Hepatocyte (in vitro differentiated cells): ENCODE data around the gene FBXO41. TPM values are rescaled to one million over a fixed set of nuclear protein-coding genes. Genes with fewer than 3 reads are reported as not detected.

Source experiments
- DNase-seq: peaks from one replicate; pipeline ENCODE4 v3.0.0-alpha.2; 2016; ENCODE audit warnings: low spot score
- H2AFZ ChIP-seq: fragments of 200-600 bp; sonication (generic); 2 replicates; pipeline ENCODE4 v1.6.0; 2016; ENCODE audit warnings: antibody characterized with exemption, mild to moderate bottlenecking
- H3K27ac ChIP-seq: fragments of 200-600 bp; sonication (generic); 2 replicates; pipeline ENCODE4 v1.5.1; 2016; ENCODE audit warnings: mild to moderate bottlenecking
- H3K27me3 ChIP-seq: fragments of 200-600 bp; sonication (generic); 2 replicates; pipeline ENCODE4 v1.6.1; 2016
- H3K36me3 ChIP-seq: fragments of 200-600 bp; sonication (generic); replicated peaks from 2 replicates; pipeline ENCODE4 v1.5.1; 2016; ENCODE audit warnings: low read depth; ENCODE audit not compliant: insufficient read depth
- H3K4me1 ChIP-seq: fragments of 200-600 bp; sonication (generic); 2 replicates; pipeline ENCODE4 v1.5.1; 2016; ENCODE audit warnings: mild to moderate bottlenecking, moderate library complexity; ENCODE audit not compliant: insufficient read depth
- H3K4me2 ChIP-seq: fragments of 200-600 bp; sonication (generic); 2 replicates; pipeline ENCODE4 v1.6.0; 2016
- H3K4me3 ChIP-seq: fragments of 200-600 bp; sonication (generic); 2 replicates; pipeline ENCODE4 v1.5.1; 2016; ENCODE audit warnings: mild to moderate bottlenecking
- H3K79me2 ChIP-seq: fragments of 200-600 bp; sonication (generic); 2 replicates; pipeline ENCODE4 v1.6.0; 2017; ENCODE audit warnings: mild to moderate bottlenecking
- H3K9me2 ChIP-seq: fragments of 200-600 bp; sonication (generic); replicated peaks from 2 replicates; pipeline ENCODE4 v1.6.0; 2017; ENCODE audit warnings: mild to moderate bottlenecking; ENCODE audit not compliant: insufficient read depth
- H3K9me3 ChIP-seq: fragments of 200-600 bp; sonication (generic); 2 replicates; pipeline ENCODE4 v1.5.1; 2016; ENCODE audit warnings: low read depth, mild to moderate bottlenecking
- H4K20me1 ChIP-seq: fragments of 200-600 bp; sonication (generic); 2 replicates; pipeline ENCODE4 v1.6.0; 2016; ENCODE audit warnings: mild to moderate bottlenecking; ENCODE audit not compliant: insufficient read depth, poor library complexity, severe bottlenecking
- CTCF ChIP-seq: fragments of 200-600 bp; sonication (generic); IDR thresholded peaks from 2 replicates; pipeline ENCODE4 v1.5.1; 2016; ENCODE audit warnings: antibody characterized with exemption, mild to moderate bottlenecking; ENCODE audit not compliant: poor library complexity
- EZH2 ChIP-seq: fragments of 200-600 bp; sonication (generic); IDR thresholded peaks from 2 replicates; pipeline ENCODE4 v1.6.1; 2016; ENCODE audit warnings: antibody characterized with exemption, mild to moderate bottlenecking, borderline replicate concordance
- EZH2phosphoT487 ChIP-seq: fragments of 200-600 bp; sonication (generic); IDR thresholded peaks from one replicate; pipeline ENCODE4 v1.6.1; 2018; ENCODE audit warnings: antibody characterized with exemption, mild to moderate bottlenecking, low read depth, moderate library complexity; ENCODE audit not compliant: unreplicated experiment, severe bottlenecking
- WGBS: methylation state at CpG from one replicate; pipeline ENCODE4 v1.1.6; 2016; ENCODE audit warnings: low lambda C conversion rate; ENCODE audit errors: missing lambda C conversion rate; 5-methylcytosine and 5-hydroxymethylcytosine counted together
- polyA plus RNA-seq: library from polyadenylated mRNA; unstranded; fragments of >200 nt; fragmentation: Nextera tagmentation; extraction: Ambion mirVana; gene quantifications from 2 replicates; pipeline ENCODE4 v1.2.1, GENCODE V29; 2016
- total RNA-seq: library from RNA; depleted of rRNA; stranded (reverse); fragments of >200 nt; gene quantifications from 2 replicates; pipeline ENCODE4 v1.2.3, GENCODE V29; 2014

The FBXO41 gene
- total and polyA plus RNA-seq, 2 experiments from 2014 or later = 1.2 to 2.1 TPM

GRCh38 chr2:73279852-73280251 lies 4.4 kb downstream of the FBXO41 start:
- no peaks in the 10 kb centered on the region for H3K9me2 ChIP-seq
- H3K4me1 ChIP-seq = peaks cover 10% of the 10 kb centered on the region
- no peaks in the 10 kb centered on the region for H3K9me3 ChIP-seq
- no peaks in the 10 kb centered on the region for H4K20me1 ChIP-seq
- WGBS = 85% methylated on average over 9 of the region's 9 CpGs
- no peak for DNase-seq
- no peaks in the 10 kb centered on the region for H3K79me2 ChIP-seq
- no peak overlapping the region for H3K4me2 ChIP-seq
- peaks cover under 1% of the 10 kb centered on the region for H3K27me3 ChIP-seq
- no peaks in the 10 kb centered on the region for H3K36me3 ChIP-seq
- no peak overlapping the region for H2AFZ ChIP-seq
- TF ChIP-seq EZH2 (no peak), CTCF (no peak), EZH2phosphoT487 (no peak)
- no peak overlapping the region for H3K27ac ChIP-seq
- no peak overlapping the region for H3K4me3 ChIP-seq

- no peak overlapping the region for H3K4me2 ChIP-seq
- no peaks in the 10 kb centered on the region for H4K20me1 ChIP-seq
- H3K36me3 ChIP-seq = no peaks in the 10 kb centered on the region
- no peaks in the 10 kb centered on the region for H3K9me3 ChIP-seq
- no peaks in the 10 kb centered on the region for H3K9me2 ChIP-seq
- peaks cover 33% of the 10 kb centered on the region for H3K27me3 ChIP-seq
- TF ChIP-seq EZH2phosphoT487 (no peak), EZH2 (no peak), CTCF (no peak)
- WGBS = 65% methylated on average over 1 of the region's 1 CpG
- H3K27ac ChIP-seq = no peak overlapping the region
- DNase-seq = no peak
- H3K4me1 ChIP-seq = peaks cover 10% of the 10 kb centered on the region
- no peak overlapping the region for H2AFZ ChIP-seq
- H3K4me3 ChIP-seq = no peak overlapping the region
- no peaks in the 10 kb centered on the region for H3K79me2 ChIP-seq
Measured at GRCh38 chr2:73272270-73272669, 12.0 kb downstream of the FBXO41 start.

GRCh38 chr2:73269686-73270465 lies 14.4 kb downstream of the FBXO41 start:
- WGBS = 26% methylated on average over 22 of the region's 22 CpGs
- no peak overlapping the region for H3K4me3 ChIP-seq
- H3K27ac ChIP-seq = no peak overlapping the region
- no peaks in the 10 kb centered on the region for H3K79me2 ChIP-seq
- H3K4me1 ChIP-seq = peaks cover 10% of the 10 kb centered on the region
- peak overlapping the region; percentile 40 for H2AFZ ChIP-seq
- TF ChIP-seq EZH2phosphoT487 = no peak
- TF ChIP-seq CTCF = no peak
- TF ChIP-seq EZH2 = no peak
- DNase-seq = no peak
- H3K9me3 ChIP-seq = no peaks in the 10 kb centered on the region
- H3K9me2 ChIP-seq = no peaks in the 10 kb centered on the region
- H4K20me1 ChIP-seq = no peaks in the 10 kb centered on the region
- H3K4me2 ChIP-seq = peak overlapping the region; percentile 95
- H3K36me3 ChIP-seq = no peaks in the 10 kb centered on the region
- H3K27me3 ChIP-seq = peaks cover 37% of the 10 kb centered on the region
